DMS114 treated with DMSO at 0.1 percent for 48 hours (cell line): ENCODE results near the gene PHLDA1.
A peak's percentile ranks its signal among the peaks of the same experiment; 100 is the strongest.

Experiments
- DNase-seq: peaks from one replicate; lab custom pipeline; 2025; ENCODE audit not compliant: unreplicated experiment; lab: John Stamatoyannopoulos, UW

PHLDA1 gene

GRCh38 chr12:76038176-76038575, 6.6 kb upstream of the PHLDA1 start:
- DNase-seq, result no peak

GRCh38 chr12:76037130-76038103, 5.8 kb upstream of the PHLDA1 start:
- DNase-seq, result peak; percentile 85

- no peak for DNase-seq
Measured at GRCh38 chr12:76035045-76035444, 3.5 kb upstream of the PHLDA1 start.

- DNase-seq, result no peak
Measured at GRCh38 chr12:76033081-76034011, 1.8 kb upstream of the PHLDA1 start.

GRCh38 chr12:76032043-76032981, 736 bp upstream of the PHLDA1 start:
- DNase-seq, result no peak

- DNase-seq, result no peak
Measured at GRCh38 chr12:76031081-76031413, 529 bp downstream of the PHLDA1 start.

- DNase-seq, result no peak
Measured at GRCh38 chr12:76030341-76031080, 1.1 kb downstream of the PHLDA1 start.

GRCh38 chr12:76029982-76030340, 1.6 kb downstream of the PHLDA1 start:
- DNase-seq, result no peak

GRCh38 chr12:76028571-76029277, 2.9 kb downstream of the PHLDA1 start:
- no peak for DNase-seq

GRCh38 chr12:76026643-76027063, 4.9 kb downstream of the PHLDA1 start:
- DNase-seq, result no peak

- DNase-seq, result no peak
Measured at GRCh38 chr12:76025601-76026575, 5.7 kb downstream of the PHLDA1 start.

GRCh38 chr12:76024942-76025600, 6.5 kb downstream of the PHLDA1 start:
- no peak for DNase-seq

- no peak for DNase-seq
Measured at GRCh38 chr12:76024102-76024781, 7.3 kb downstream of the PHLDA1 start.

GRCh38 chr12:76023069-76023690, 8.4 kb downstream of the PHLDA1 start:
- no peak for DNase-seq

GRCh38 chr12:76022506-76022905, 9.1 kb downstream of the PHLDA1 start:
- DNase-seq, result no peak

- DNase-seq, result no peak
Measured at GRCh38 chr12:76020731-76021672, 10.6 kb downstream of the PHLDA1 start.
